ENCODE data around the gene SIRT7. TPM values are rescaled to one million over a fixed set of nuclear protein-coding genes. Genes with fewer than 3 reads are reported as not detected.

The SIRT7 gene, protein sequence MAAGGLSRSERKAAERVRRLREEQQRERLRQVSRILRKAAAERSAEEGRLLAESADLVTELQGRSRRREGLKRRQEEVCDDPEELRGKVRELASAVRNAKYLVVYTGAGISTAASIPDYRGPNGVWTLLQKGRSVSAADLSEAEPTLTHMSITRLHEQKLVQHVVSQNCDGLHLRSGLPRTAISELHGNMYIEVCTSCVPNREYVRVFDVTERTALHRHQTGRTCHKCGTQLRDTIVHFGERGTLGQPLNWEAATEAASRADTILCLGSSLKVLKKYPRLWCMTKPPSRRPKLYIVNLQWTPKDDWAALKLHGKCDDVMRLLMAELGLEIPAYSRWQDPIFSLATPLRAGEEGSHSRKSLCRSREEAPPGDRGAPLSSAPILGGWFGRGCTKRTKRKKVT
- total RNA-seq: 18.9 to 22.6 TPM (median 21.3 TPM) in 3 replicates

DNA sequence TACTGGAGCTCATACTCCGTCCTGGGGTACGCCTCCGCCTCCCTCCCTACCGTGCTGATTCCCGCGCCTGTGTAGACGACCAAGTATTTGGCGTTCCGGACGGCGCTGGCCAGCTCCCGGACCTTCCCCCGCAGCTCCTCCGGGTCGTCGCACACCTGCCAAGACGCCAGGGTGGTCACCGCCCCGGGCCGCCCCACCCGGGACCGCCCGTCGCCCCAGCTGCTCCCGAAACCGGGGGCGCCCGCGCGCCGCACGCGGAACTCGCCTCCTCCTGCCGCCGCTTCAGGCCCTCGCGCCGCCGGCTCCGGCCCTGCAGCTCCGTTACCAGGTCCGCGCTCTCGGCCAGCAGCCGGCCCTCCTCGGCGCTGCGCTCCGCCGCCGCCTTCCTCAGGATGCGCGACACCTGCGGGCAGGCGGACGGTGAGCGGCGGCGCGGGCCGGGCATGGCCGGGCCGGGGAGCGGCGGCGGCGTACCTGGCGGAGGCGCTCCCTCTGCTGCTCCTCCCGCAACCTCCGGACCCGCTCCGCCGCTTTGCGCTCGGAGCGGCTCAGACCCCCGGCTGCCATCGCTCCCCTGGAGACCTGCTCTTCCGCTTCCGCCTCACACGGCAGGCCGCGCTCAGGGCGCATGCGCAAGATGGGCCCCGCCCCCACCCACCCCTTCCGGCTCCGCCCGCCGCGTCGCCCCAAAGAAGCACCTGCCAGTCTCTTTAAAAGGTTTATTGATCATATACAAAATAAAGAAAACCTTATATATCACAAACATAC, at the start of gene SIRT7:
Gene SIRT7 (minus strand): TSS at position 612 of the 768 bp plus-strand sequence. CDS start 45 bp downstream, at position 567.
- DNase-seq (ENCODE audit: low spot score in 2 of 2, unreplicated experiment in 2 of 2): peak; percentile 63 to 82
- Mint-ChIP-seq H3K4me3 (peak within 1 kb of the TSS; percentile 79), H3K4me1 (peaks cover 9% of the 10 kb centered on the region), H3K36me3 (peaks cover 12% of the 10 kb centered on the region), H3K9me3 (no peaks in the 10 kb centered on the region), H3K27me3 (ENCODE audit: low read depth) (no peaks in the 10 kb centered on the region), H3K27ac (peak within 1 kb of the TSS; percentile 64)
- TF ChIP-seq, protein P1, sequence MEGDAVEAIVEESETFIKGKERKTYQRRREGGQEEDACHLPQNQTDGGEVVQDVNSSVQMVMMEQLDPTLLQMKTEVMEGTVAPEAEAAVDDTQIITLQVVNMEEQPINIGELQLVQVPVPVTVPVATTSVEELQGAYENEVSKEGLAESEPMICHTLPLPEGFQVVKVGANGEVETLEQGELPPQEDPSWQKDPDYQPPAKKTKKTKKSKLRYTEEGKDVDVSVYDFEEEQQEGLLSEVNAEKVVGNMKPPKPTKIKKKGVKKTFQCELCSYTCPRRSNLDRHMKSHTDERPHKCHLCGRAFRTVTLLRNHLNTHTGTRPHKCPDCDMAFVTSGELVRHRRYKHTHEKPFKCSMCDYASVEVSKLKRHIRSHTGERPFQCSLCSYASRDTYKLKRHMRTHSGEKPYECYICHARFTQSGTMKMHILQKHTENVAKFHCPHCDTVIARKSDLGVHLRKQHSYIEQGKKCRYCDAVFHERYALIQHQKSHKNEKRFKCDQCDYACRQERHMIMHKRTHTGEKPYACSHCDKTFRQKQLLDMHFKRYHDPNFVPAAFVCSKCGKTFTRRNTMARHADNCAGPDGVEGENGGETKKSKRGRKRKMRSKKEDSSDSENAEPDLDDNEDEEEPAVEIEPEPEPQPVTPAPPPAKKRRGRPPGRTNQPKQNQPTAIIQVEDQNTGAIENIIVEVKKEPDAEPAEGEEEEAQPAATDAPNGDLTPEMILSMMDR (IDR thresholded peaks at IDR 0.05; ENCODE audit: unreplicated experiment): no peak

DNA sequence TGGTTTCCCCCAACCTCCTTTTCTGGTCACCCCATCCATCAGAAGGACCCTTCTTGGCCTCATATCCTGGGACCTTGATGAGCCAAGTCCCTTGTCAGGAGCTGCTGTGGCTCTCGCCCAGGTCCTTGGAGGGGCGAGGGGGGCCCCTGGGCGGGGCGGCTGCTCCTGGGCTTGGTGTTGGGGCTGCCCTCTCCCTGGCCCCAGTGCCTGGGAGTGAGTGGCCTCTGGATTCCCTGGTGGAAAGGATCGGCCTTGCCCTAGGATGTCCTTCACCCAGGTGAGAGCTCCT, 49.2 kb upstream of the SIRT7 start:
- Mint-ChIP-seq H3K27me3 (ENCODE audit: low read depth) (peaks cover 30% of the 10 kb centered on the region), H3K9me3 (peaks cover under 1% of the 10 kb centered on the region), H3K4me3 (no peak overlapping the region), H3K27ac (no peak overlapping the region), H3K4me1 (peaks cover 11% of the 10 kb centered on the region), H3K36me3 (no peaks in the 10 kb centered on the region)
- TF ChIP-seq, protein P1 (IDR thresholded peaks at IDR 0.05; ENCODE audit: unreplicated experiment): no peak
- DNase-seq (ENCODE audit: low spot score in 2 of 2, unreplicated experiment in 2 of 2): no peak

DNA sequence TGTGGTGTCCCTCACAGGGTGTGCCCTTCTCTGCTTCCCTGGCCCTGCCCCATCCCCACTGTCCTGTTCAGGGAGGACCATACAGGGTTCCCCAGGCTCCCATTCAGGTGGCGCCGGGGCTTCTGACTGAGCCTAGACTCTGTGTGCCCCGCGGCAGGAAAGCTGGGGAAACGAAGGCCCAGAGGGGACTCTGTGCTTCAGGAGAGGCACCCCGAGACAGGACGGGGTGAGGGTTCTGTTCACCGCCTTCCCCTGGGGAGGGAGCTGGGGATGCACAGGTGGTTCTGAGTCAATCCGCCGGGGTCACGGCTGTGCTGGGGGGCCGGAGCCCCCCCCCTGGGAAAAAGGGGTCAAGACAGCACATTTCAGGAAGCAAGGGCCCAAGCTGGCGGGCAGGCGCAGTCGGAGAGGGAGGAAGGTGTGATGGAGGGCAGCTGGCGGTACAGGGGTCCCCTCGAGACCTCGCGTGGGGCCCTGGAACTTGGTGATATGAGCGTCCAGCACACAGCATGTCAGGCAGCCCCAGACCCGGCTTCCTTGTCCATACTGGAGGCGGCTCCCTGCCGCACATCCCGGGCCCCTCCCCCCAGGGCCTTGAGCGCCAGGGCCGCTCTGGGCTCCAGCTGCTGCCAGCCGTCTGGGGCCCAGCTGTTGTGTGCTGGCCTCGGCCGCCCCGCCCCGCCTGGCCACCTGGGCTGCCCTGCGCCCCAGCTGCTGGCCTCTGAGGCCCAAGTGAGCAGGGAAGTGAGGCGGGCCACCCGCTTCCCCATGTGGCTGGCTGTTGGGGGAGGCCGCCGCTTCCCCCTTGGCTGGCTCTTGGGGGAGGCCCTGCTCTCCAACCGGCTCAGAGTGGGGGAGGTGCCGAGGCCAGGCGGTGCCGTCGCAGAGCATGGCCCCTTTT, 48.6 kb upstream of the SIRT7 start:
- peaks cover 11% of the 10 kb centered on the region for H3K4me1 Mint-ChIP-seq
- no peaks in the 10 kb centered on the region for H3K36me3 Mint-ChIP-seq
- H3K27me3 Mint-ChIP-seq (ENCODE audit: low read depth): peaks cover 32% of the 10 kb centered on the region
- H3K4me3 Mint-ChIP-seq: no peak overlapping the region
- H3K9me3 Mint-ChIP-seq: no peaks in the 10 kb centered on the region
- DNase-seq (ENCODE audit: low spot score in 2 of 2, unreplicated experiment in 2 of 2): no peak
- TF ChIP-seq, protein P1 (IDR thresholded peaks at IDR 0.05; ENCODE audit: unreplicated experiment): no peak
- H3K27ac Mint-ChIP-seq: no peak overlapping the region

DNA sequence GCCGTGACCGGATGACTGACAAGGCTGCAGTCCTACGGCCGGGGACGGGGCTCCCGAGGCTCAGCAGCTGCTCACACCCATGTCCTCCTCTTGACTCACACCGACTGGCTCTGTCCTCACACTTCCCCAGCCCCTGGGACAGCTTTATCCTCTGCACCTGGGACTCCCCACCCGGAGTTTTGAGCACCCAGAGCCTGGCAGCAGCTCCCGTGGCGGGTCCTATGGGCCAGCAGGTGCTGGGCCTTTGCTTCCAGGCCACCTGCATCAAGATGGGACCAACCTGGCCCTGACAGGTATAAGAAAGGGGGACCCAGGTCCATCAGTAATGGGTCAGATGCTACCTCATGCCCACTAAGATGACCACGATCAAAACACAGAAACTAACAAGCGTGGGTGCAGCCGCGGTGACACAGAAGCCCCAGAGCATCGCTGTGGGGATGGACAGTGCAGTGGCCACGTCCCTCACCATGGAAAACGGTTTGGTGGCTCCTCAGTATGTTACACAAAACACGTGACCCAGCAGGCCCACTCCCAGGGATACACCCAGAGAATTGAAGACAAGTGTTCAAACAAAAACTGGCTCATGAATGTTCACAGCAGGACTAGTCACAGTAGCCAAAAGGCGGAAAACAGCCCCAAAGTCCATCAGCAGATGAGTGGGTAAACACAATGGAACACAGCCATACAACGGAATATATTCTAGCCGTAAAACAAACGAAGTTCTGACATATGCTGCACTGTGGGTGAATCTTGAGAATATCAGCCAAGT, 46.3 kb upstream of the SIRT7 start:
- Mint-ChIP-seq H3K27ac (no peak overlapping the region), H3K4me3 (no peak overlapping the region), H3K27me3 (ENCODE audit: low read depth) (peaks cover 34% of the 10 kb centered on the region), H3K36me3 (no peaks in the 10 kb centered on the region), H3K4me1 (peaks cover 11% of the 10 kb centered on the region), H3K9me3 (no peaks in the 10 kb centered on the region)
- no peak for DNase-seq (ENCODE audit: low spot score in 2 of 2, unreplicated experiment in 2 of 2)
- TF ChIP-seq, protein P1 (IDR thresholded peaks at IDR 0.05; ENCODE audit: unreplicated experiment): no peak

Data from mesothelial cell of epicardium (in vitro differentiated cells).